GM19328 (cell line): ENCODE results near the gene LMAN2L.
A peak's percentile ranks its signal among the peaks of the same experiment; 100 is the strongest.

Experiments used
- ATAC-seq: cut with Tn5 transposase; IDR thresholded peaks from one replicate; pipeline ENCODE4 v1.9.1; 2021; ENCODE audit warnings: mild to moderate bottlenecking, moderate library complexity; ENCODE audit not compliant: unreplicated experiment

Gene LMAN2L

DNA sequence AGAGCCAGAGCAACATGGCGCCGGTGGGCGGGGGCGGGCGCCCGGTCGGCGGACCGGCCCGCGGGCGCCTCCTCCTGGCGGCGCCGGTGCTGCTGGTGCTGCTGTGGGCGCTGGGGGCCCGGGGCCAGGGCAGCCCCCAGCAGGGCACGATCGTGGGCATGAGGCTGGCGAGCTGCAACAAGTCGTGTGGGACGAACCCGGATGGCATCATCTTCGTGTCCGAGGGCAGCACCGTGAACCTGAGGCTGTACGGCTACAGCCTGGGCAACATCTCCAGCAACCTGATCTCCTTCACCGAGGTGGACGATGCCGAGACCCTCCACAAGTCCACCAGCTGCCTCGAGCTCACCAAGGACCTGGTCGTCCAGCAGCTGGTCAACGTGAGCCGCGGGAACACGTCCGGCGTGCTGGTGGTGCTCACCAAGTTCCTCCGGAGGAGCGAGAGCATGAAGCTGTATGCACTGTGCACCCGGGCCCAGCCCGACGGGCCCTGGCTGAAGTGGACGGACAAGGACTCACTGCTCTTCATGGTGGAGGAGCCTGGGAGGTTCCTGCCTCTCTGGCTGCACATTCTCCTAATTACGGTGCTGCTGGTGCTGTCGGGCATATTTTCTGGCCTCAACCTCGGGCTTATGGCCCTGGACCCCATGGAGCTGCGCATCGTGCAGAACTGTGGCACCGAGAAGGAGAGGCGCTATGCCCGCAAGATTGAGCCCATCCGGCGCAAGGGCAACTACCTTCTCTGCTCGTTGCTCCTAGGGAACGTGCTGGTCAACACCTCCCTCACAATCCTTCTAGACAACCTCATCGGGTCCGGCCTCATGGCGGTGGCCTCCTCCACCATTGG, 21.3 kb upstream of the LMAN2L start:
- ATAC-seq: no peak

DNA sequence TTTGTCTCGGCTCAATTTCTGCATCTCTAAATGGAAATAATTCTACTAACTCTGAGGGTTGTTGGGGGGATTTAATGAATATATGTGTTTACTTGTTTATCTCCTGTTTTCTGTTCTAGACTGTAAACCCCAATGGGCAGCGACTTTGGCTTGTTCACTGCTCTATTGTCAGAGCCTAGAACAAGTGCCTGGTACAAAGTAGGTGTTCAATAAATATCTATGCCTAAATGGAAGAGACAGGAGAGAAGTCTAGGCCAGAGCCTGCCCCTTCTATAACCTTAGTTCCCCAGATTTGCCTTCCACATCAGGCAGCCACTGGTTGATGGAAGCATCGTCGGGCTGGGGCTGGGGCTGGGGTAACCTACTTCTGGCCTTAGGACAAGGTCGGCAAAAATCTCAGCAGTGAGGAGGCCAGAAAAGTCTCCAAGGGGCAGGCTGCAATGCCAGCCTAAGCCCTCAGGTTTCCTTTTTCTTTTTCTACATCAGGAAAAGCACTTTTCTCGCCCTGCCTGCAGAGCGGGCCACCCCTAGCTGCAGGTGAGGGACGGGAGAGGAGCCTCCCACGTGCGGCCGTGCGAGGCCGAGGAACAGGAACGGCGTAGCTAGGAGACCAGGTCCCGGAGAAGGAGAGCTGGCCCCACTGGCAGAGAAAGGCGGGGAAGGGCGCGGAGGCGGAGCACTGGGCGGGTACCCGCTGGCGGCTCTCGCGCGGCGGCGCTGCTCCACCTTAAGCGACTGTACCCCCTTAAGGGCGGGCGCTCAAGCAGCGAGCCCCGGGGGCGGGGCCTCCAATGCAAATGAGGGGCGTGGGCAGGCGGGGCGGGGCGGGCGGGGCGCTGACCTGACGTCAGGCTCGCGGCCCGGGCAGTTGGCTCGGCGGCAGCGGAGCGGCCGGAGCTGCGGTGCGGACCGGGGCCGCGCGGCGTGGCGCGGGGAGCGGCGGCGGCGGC, 20.4 kb upstream of the LMAN2L start, which contains the start of gene CNNM4:
TSS of gene CNNM4 (plus strand) at position 867 of the 950 bp plus-strand sequence. CDS start 98 bp downstream, outside the sequence.
- peak; percentile 77 for ATAC-seq

DNA sequence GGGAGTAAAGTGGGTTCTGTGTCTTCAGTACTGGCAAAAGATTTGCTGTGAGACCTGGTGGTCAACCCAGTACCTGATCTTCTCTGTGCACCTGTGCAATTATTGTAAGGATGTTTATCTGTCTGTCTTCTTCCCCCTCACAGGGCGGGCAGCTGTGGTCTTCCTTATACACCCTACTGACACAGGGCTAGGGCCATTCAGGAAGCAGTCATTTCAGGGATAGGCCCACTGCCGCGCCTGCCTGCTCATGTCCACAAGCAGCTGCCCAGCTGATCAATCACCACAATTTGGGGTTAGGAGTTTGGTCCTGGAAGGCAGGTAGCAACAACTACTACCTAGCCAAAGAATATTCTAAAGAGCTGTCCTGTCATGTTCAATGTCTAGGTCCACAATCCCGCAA, 19.7 kb upstream of the LMAN2L start:
- no peak for ATAC-seq

- ATAC-seq: no peak
These were observed 19.1 kb upstream of the LMAN2L start for GRCh38 chr2:96758987-96759386.

DNA sequence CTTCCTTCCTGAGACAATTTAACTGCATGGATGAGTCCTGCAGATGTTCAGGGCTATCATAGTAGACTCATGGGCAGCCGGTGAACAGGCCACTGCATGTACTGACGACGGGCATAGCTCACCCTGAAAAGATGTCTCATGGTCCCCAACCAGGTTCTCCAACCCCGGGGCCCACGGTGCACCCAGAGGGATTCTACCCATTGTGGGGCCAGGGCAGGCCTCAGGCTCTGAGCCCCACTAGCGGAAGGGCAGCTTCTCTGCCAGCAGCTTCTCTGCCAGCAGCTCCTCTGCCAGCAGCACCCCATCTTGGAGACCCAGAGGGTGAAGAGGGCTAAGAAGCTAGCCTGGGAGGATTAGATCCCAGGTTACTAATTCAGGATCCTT, 17.6 kb upstream of the LMAN2L start:
- no peak for ATAC-seq

DNA sequence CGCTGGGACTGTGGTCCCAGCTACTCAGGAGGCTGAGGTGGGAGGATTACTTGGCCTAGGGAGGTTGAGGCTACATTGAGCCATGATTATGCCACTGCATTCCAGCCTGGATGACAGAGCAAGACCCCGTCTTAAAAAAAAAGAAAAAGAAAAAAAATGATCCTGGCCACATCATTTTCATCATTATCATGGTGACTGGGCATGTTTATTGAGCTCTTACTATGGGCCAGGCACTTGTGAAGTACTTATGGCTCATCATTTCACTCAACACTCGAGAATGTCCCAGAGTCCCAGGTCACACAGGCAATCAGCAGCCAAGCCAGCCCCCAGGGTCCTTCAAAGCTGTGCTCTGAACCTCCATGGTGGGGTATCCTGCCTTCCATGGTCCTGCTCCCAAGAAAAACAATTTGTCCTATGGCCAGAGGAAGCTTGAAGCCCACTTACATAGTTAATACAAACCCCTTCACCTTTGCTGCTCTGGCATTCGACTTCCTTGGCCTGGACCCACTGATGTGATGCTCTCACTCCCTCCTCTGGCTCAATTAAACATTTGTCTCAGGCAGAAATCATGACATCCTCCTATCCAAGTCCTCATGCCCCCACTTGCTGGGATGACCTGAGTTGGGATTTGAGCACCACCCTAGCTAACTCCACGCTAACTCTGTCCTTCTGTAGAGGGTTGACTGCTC, 17.1 kb upstream of the LMAN2L start:
- ATAC-seq: no peak

DNA sequence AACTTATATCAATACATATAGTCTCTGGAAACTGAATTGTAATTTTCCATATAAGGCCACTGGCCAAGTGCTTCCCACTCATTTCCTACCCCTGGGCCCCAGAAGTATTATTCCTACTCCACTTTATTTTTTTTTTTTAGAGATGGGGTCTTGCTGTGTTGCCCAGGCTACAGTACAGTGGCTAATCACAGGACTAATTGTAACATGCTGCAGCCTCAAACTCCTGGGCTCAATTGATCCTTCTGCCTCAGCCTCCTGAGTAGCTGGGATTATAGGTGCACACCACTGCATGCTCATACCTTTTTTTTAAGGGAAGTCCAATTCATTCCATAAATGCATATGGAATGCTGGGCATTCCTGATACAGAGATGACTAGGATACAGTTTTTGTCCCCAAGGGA, 14.5 kb upstream of the LMAN2L start:
- no peak for ATAC-seq

- ATAC-seq: no peak
These were observed 13.9 kb upstream of the LMAN2L start for GRCh38 chr2:96753661-96754282.

GRCh38 chr2:96751800-96752199, 11.9 kb upstream of the LMAN2L start:
- no peak for ATAC-seq

- ATAC-seq: no peak
These were observed 7.3 kb upstream of the LMAN2L start for GRCh38 chr2:96747061-96747617.

DNA sequence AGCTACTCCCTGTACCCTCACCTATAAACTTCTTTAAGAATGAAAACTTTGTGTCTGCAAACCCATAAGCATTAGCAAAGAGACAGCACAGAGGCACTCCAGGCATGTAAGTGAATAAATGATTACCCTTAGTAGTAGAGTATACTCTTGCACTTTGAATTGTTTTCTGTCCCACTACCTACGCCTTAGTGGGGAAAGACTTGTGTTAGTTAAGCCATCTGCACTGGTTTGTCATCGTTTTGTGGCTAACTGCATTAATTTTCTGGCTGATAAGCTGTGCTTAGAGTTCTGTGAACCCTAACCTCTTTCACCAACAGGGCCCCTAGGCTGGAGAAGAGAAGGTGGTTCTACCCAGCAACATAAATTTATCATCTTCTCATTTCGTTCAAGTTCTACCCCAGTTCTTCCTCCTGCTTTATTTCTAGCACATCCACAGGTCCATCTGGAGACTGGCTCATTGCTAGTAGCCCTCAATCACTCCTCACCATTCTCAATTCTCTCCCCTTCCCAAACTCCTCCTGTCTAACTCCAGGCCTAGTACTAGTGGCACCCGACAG, 710 bp downstream of the LMAN2L start:
- ATAC-seq: no peak

DNA sequence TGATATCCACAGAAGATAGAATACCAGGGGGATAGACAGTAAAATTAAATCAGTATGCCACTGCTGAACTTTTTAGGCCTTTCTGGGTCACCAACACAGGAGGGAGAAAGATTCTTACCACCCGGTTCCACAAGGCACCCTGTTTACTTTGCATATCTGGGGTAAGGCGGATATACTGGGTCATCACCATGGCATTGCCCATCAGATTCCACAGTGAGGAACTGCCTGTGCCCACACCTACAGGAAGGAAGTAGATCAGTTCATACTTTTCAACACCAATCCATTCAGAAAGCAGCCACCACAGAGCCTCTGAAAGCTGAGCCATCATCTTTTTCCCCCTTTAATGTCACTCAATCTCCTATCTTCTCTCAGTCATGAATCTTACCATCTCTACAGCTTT, 2.0 kb downstream of the LMAN2L start:
- ATAC-seq: no peak

GRCh38 chr2:96737251-96737650, 2.6 kb downstream of the LMAN2L start:
- ATAC-seq: no peak

DNA sequence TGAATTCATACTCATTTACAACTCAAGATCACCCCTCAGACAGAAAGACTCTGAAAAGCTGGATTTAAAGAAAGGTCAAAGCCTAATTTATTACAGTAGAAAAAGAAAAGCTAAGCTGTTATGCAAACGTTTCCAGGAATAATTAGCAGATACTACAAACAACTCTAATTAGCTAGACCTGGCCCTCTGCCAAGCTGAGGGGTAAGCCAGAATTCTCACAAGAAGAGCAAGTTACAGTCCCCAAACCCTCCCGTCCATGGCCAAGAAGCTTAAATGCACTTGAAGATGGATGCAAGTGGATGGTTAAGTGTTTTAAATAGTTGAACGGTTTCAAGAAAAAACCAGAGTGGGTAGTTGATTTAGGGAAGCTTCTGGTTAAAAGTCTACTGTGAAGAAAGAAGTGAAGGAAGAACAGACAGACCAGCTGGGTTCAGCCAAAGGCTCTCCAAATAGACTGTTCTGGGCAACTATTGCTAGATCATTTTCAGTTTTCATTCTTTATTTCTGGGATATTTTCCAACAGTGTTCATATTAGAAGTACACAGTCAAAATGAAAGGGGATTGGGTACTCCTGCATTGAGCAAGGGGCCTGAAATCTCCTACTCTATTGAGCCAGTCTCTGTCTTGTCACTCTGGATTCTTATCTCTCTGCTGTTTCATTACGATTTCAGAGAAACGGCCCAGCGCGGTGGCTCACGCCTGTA, 4.8 kb downstream of the LMAN2L start:
- ATAC-seq: no peak

GRCh38 chr2:96733931-96734330, 5.9 kb downstream of the LMAN2L start:
- ATAC-seq: no peak

DNA sequence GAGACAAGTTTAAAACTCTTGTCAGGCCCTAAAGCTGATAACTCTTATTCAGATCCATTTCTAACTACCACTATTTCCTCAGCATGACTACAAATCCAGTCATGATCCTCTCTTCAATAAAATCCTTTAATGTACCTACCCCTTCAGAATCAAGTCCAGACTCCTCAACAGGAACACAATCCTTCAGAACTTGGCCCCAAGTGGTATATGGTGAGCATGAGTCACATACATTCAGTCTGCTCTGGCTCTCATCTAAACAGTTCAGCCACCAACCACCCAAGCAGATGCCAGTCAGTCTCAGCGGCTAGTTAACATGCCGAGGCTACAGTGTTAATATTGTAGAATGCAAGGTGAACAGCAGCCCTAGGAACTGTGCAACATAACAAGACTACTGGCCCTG, 9.7 kb downstream of the LMAN2L start:
- ATAC-seq: no peak

DNA sequence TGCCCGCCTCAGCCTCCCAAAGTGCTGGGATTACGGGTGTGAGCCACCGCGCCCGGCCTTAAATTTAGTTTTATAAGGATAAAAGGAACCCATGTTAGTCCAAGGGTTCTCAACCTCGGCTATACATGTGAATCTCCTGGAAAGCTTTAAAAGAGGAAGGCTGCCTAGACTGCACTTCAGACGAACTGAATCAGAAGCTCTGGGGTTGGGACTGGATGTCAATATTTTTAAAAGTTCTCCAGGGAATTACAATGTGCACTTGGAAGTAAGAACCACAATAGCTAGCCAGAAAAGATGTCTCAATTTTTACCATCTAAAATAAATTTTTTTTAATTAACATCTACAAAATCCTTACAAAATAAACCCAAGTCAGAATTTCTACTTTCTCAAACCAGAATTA, 10.1 kb downstream of the LMAN2L start:
- ATAC-seq: no peak

DNA sequence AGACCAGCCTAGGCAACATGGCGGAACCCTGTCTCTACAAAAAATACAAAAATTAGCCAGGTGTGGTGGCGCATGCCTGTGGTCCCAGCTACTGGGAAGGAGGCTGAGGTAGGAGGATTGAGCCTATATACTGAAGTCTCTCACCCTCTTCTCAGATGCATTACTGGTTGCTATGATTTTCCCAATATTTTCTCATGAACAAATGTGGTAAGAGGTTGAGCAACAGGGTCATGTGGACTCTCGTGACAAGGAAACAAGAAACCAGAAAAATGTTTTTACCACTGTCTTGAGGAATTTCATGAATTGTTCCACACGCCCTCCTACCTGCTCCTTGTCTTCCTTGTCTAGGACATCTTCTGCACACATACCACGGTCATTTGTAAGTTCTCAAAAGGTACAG, 12.4 kb downstream of the LMAN2L start:
- ATAC-seq: no peak

- no peak for ATAC-seq
These were observed 13.7 kb downstream of the LMAN2L start for GRCh38 chr2:96726131-96726530.

DNA sequence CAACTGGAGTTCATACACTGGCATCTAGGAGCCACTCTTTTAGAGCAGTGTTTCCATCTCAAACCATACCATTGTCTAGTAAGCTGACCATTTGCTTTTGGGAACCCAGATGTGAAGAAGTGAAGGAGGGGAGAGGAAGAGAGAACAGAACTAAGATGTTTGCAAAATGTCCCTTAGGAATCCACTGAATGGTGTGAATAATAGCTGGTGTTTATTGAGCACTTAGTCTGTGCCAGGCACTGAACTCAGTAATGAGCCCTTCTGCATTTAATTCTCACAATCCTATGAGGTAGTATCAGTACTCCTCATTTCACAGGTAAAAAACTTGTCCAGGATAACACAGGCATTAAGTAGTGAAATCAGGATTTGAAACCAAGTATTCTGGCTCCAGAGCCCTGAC, 23.5 kb downstream of the LMAN2L start:
- ATAC-seq: no peak
